GM23338 (cell line): ENCODE data around the gene TCFL5. TPM values are rescaled to one million over a fixed set of nuclear protein-coding genes. Genes with fewer than 3 reads are reported as not detected.

Source experiments
- ATAC-seq: fragments of 200-7000 bp; cut with Tn5 transposase; 3 replicates; pipeline ENCODE4 v1.9.1; 2020
- DNase-seq: peaks from one replicate; pipeline ENCODE4 v3.0.0-alpha.2; 2015; ENCODE audit warnings: low spot score
- H2AFZ ChIP-seq: fragments of 200-600 bp; sonication (generic); 2 replicates; pipeline ENCODE4 v1.8.0; 2016; ENCODE audit warnings: antibody characterized with exemption, mild to moderate bottlenecking, moderate library complexity
- H3F3A ChIP-seq: fragments of 200-600 bp; sonication (generic); replicated peaks from 2 replicates; pipeline ENCODE4 v1.8.0; 2017; ENCODE audit warnings: antibody characterized with exemption, mixed run types, low read depth
- H3K27ac ChIP-seq: fragments of 200-600 bp; sonication (generic); 2 replicates; pipeline ENCODE4 v1.6.1; 2016; ENCODE audit warnings: low read depth
- H3K27me3 ChIP-seq: fragments of 200-600 bp; sonication (generic); 2 replicates; pipeline ENCODE4 v1.8.0; 2016; ENCODE audit warnings: mild to moderate bottlenecking, mixed run types, moderate library complexity; ENCODE audit not compliant: insufficient read depth
- H3K36me3 ChIP-seq: fragments of 200-600 bp; sonication (generic); 2 replicates; pipeline ENCODE4 v1.8.0; 2016; ENCODE audit warnings: mild to moderate bottlenecking; ENCODE audit not compliant: insufficient read depth
- H3K4me1 ChIP-seq: fragments of 200-600 bp; sonication (generic); 2 replicates; pipeline ENCODE4 v1.8.0; 2016; ENCODE audit warnings: mild to moderate bottlenecking, moderate library complexity; ENCODE audit not compliant: insufficient read depth
- H3K4me2 ChIP-seq: fragments of 200-600 bp; sonication (generic); 2 replicates; pipeline ENCODE4 v1.7.1; 2017; ENCODE audit warnings: mixed run types
- H3K4me3 ChIP-seq: fragments of 200-600 bp; sonication (generic); 2 replicates; pipeline ENCODE4 v1.6.1; 2016; ENCODE audit warnings: mixed run types
- H3K79me2 ChIP-seq: fragments of 200-600 bp; sonication (generic); replicated peaks from 2 replicates; pipeline ENCODE4 v1.8.0; 2017; ENCODE audit warnings: mild to moderate bottlenecking; ENCODE audit not compliant: insufficient read depth
- H3K9me2 ChIP-seq: fragments of 200-600 bp; sonication (generic); 2 replicates; pipeline ENCODE4 v1.8.0; 2017; ENCODE audit not compliant: insufficient read depth
- H4K20me1 ChIP-seq: fragments of 200-600 bp; sonication (generic); replicated peaks from 2 replicates; pipeline ENCODE4 v1.8.0; 2017; ENCODE audit warnings: mild to moderate bottlenecking; ENCODE audit not compliant: insufficient read depth
- H3K27ac Mint-ChIP-seq: 2 replicates; pipeline ENCODE4 v1.8.0; 2020; ENCODE audit warnings: inconsistent platforms, mild to moderate bottlenecking, moderate library complexity, mixed read lengths
- H3K27me3 Mint-ChIP-seq: 3 replicates; pipeline ENCODE4 v1.8.0; 2022; ENCODE audit warnings: low read depth, mild to moderate bottlenecking, moderate library complexity, mixed read lengths, inconsistent platforms; ENCODE audit not compliant: insufficient read depth, poor library complexity
- H3K36me3 Mint-ChIP-seq: 3 replicates; pipeline ENCODE4 v1.8.0; 2021; ENCODE audit warnings: low read depth, mild to moderate bottlenecking, inconsistent platforms, moderate library complexity, mixed read lengths
- H3K4me1 Mint-ChIP-seq: 3 replicates; pipeline ENCODE4 v1.8.0; 2020; ENCODE audit warnings: mild to moderate bottlenecking, inconsistent platforms, mixed read lengths
- H3K4me3 Mint-ChIP-seq: 3 replicates; pipeline ENCODE4 v1.8.0; 2021; ENCODE audit warnings: moderate library complexity, mild to moderate bottlenecking, inconsistent platforms, mixed read lengths
- H3K9me3 Mint-ChIP-seq: 3 replicates; pipeline ENCODE4 v1.8.0; 2020; ENCODE audit warnings: moderate library complexity, mild to moderate bottlenecking, inconsistent platforms, mixed read lengths
- CREB1 ChIP-seq: fragments of 250-450 bp; sonication (Bioruptor Pico); IDR thresholded peaks from 2 replicates; pipeline ENCODE4 v1.5.0; 2020; ENCODE audit warnings: low read depth, mild to moderate bottlenecking, moderate library complexity
- CTCF ChIP-seq, 2 experiments: fragments of 200-600 bp in 1 of 2; sonication (generic) in 1 of 2; conservative IDR thresholded peaks; 2 replicates each; pipeline versions ENCODE4 v1.5.1 to v1.6.1; 2016 to 2017; ENCODE audit warnings: antibody characterized with exemption in 2 of 2, low read depth in 2 of 2, mild to moderate bottlenecking in 2 of 2, moderate library complexity in 1 of 2
- ETS1 ChIP-seq: IDR thresholded peaks from 2 replicates; pipeline ENCODE4 v1.6.1; 2016; ENCODE audit warnings: antibody characterized with exemption
- EZH2 ChIP-seq: fragments of 200-600 bp; sonication (generic); IDR thresholded peaks from one replicate; pipeline ENCODE4 v1.8.0; 2017; ENCODE audit warnings: antibody characterized with exemption, mild to moderate bottlenecking, low read depth; ENCODE audit not compliant: unreplicated experiment
- EZH2phosphoT487 ChIP-seq: fragments of 200-600 bp; sonication (generic); IDR thresholded peaks from one replicate; pipeline ENCODE4 v1.8.1; 2018; ENCODE audit warnings: antibody characterized with exemption; ENCODE audit not compliant: unreplicated experiment
- JUNB ChIP-seq: IDR thresholded peaks from one replicate; pipeline ENCODE4 v1.6.1; 2016; ENCODE audit warnings: antibody characterized with exemption; ENCODE audit not compliant: unreplicated experiment
- NANOG ChIP-seq: IDR thresholded peaks from 2 replicates; pipeline ENCODE4 v1.6.1; 2016; ENCODE audit warnings: antibody characterized with exemption, borderline replicate concordance
- POLR2AphosphoS5 ChIP-seq: IDR thresholded peaks from 2 replicates; pipeline ENCODE4 v1.6.1; 2016; ENCODE audit warnings: antibody characterized with exemption, low read depth
- REST ChIP-seq: IDR thresholded peaks from one replicate; pipeline ENCODE4 v1.6.1; 2018; ENCODE audit warnings: antibody characterized with exemption; ENCODE audit not compliant: unreplicated experiment
- ZNF114 ChIP-seq: fragments of 250-450 bp; sonication (Bioruptor Pico); IDR thresholded peaks from 2 replicates; pipeline ENCODE4 v1.5.0; 2020; ENCODE audit warnings: mild to moderate bottlenecking, moderate library complexity
- ZNF331 ChIP-seq: fragments of 250-450 bp; sonication (Bioruptor Pico); IDR thresholded peaks from 2 replicates; pipeline ENCODE4 v1.5.0; 2020; ENCODE audit warnings: low read depth, mild to moderate bottlenecking, moderate library complexity
- ZNF462 ChIP-seq: fragments of 250-450 bp; sonication (Bioruptor Pico); IDR thresholded peaks from 2 replicates; pipeline ENCODE4 v1.5.0; 2020; ENCODE audit warnings: mild to moderate bottlenecking, moderate library complexity
- polyA plus RNA-seq: library from polyadenylated mRNA; unstranded; fragments of >200 nt; fragmentation: Nextera tagmentation; extraction: Ambion mirVana; gene quantifications from 2 replicates; pipeline ENCODE4 v1.2.1, GENCODE V29; 2016
- total RNA-seq: library from RNA; depleted of rRNA; stranded (reverse); fragments of >200 nt; shearing (Covaris generic); gene quantifications from 2 replicates; pipeline ENCODE4 v1.2.3, GENCODE V29; 2014

The TCFL5 gene
- total and polyA plus RNA-seq, 2 experiments from 2014 or later: 5.8 to 19.3 TPM

- no peak for TF ChIP-seq REST
- TF ChIP-seq EZH2: no peak
- TF ChIP-seq JUNB: no peak
- no peak for TF ChIP-seq ZNF114 (CRISPR knock-in tag)
- no peak for TF ChIP-seq CREB1 (CRISPR knock-in tag)
- TF ChIP-seq ZNF331 (CRISPR knock-in tag): no peak
- TF ChIP-seq POLR2AphosphoS5: no peak
- TF ChIP-seq EZH2phosphoT487: no peak
Observed at GRCh38 chr20:62828051-62828450, 33.6 kb downstream of the TCFL5 start (continued).

- Histone ChIP-seq H3F3A (peaks cover 2% of the 10 kb centered on the region; the same call in 1 of the 2 replicates), H3K4me3 (no peak overlapping the region), H2AFZ (no peak overlapping the region), H3K4me1 (peaks cover 2% of the 10 kb centered on the region; the same call in 1 of the 2 replicates), H3K27ac (no peak overlapping the region), H3K79me2 (no peaks in the 10 kb centered on the region), H3K9me2 (no peaks in the 10 kb centered on the region), H3K27me3 (no peaks in the 10 kb centered on the region), H4K20me1 (0 out of 2 replicates have a peak, but pooled peaks cover 5% of the 10 kb centered on the region), H3K4me2 (no peak overlapping the region), H3K36me3 (no peaks in the 10 kb centered on the region)
- H3K4me1 Mint-ChIP-seq: peaks cover 15% of the 10 kb centered on the region
- ATAC-seq (no peak), DNase-seq (no peak)
- H3K36me3 Mint-ChIP-seq: no peaks in the 10 kb centered on the region
- peaks cover 8% of the 10 kb centered on the region for H3K27me3 Mint-ChIP-seq
- H3K27ac Mint-ChIP-seq: no peak overlapping the region
- no peak overlapping the region for H3K4me3 Mint-ChIP-seq
- no peaks in the 10 kb centered on the region for H3K9me3 Mint-ChIP-seq
- TF ChIP-seq EZH2phosphoT487: no peak
- no peak for TF ChIP-seq ZNF114 (CRISPR knock-in tag)
- TF ChIP-seq EZH2: no peak
- TF ChIP-seq CREB1 (CRISPR knock-in tag): no peak
- TF ChIP-seq CTCF (conservative IDR thresholded peaks at IDR 0.05; ENCODE audit: low read depth in 2 of 2): no peak
- no peak for TF ChIP-seq NANOG
- TF ChIP-seq ZNF462 (CRISPR knock-in tag): no peak
- no peak for TF ChIP-seq ETS1
Observed at GRCh38 chr20:62827311-62828038, 34.1 kb downstream of the TCFL5 start.
